CD4-positive, alpha-beta T cell treated with Interferon alpha-2 for 1 hour (primary cell): ENCODE data around the gene PTP4A2.

Experiments
- DNase-seq, 2 donors: peaks; one replicate each; pipeline ENCODE4 v3.0.0-alpha.2; 2020 to 2022

Gene PTP4A2

DNA sequence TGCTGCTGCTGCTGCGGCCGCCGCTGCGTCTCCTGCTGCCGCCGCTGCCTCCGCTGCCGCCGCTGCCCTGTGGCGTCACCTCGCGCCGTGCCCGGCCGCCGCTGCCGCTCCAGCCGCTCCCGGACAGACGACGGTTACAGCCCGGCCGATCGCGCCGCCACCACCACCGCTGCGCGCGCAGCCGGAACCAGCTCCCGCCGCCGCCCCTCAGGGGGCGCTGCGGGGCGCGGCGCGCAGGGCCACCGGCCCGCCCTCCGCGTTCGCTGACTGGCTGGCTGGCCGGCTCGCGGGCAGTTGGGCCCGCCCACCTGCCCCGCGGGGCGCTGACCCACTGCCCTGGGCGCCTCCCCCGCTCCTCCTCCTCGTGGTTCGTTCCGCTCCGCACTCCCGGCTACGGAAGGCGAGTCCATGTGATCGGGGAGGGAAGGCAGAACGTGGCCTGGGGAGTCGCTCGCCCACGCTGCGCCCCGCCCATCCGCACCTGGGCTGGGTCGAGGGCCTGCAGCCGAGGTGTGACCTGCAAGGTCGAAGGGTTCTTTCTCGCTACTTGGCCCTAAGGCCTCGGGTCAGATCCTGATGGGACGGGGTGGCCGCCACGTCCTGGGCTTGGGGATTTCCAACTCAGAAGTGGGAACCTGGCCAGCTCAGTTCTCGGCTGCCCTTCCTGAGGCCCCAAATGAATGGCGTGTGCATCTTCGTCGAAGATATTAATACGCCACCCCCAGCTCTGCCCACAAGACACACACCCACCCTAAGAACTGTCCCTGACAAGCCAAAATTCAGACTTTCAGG, at the start of gene PTP4A2:
TSS of gene PTP4A2 (minus strand) at position 185 of the 792 bp plus-strand sequence. CDS start 19,303 bp downstream, outside the sequence.
- DNase-seq: peak; percentile 90 to 92

- no peak for DNase-seq
These were observed 49.0 kb upstream of the PTP4A2 start for GRCh38 chr1:31987135-31987619.

DNA sequence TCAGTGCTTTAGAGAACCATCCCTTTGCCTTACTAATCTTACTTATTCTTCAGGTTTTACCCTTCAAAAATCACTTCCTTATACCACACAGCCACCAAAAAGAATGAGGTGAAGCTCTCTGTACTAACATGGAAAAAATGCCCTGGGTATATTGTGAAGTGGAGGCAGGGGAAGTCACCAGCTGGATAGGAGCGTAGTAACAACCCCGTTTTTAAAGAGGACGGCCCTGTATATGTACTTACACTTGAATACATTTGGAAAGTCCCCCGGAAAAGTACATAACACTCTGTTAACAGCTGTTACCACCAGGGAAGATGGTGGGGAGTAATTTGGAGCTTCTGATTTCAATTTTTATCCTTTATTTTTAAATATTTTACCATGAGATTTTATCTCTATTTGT, 47.3 kb upstream of the PTP4A2 start:
- DNase-seq: peak in 1 of 2 donors; percentile 54

DNA sequence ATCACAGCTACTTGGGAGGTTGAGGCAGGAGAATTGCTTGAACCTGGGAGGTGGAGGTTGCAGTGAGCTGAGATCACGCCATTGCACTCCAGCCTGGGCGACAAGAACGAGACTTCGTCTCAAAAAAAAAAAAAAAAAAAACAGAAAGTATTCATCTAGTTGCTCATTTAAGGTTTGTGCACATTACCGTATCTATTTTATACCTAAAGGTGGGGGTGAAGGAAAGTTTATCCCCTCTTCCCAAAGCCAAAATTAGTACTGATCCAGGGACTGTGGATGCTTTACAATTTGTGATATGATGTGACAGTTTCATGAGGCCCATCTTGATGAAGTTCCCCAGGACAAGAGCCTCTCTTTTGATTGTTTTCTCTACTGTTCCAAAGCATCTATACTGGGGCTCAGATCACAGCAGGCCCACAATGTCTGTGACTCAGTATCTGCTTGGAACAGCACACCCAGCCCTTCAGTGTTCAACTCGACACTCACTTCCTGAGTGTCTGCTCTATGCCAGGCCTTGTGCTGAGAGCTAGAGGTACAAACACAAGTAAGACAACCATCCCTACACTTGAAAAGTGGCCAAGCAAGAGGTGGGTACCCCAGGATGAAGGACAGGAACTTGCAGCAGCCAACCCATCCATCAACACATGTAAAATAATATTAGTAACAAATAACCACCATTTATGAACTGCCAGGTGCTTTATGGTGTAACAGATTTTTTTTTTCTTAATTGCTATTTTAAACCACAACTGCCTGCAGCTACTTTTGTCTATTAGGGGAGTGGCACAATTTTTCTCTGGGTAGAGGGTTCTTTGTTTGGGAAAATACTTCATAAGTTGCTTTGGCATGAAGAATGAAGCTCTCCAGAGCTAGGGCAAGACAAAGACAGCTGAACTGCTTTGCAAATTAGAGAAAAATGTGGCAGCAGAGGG, 46.5 kb upstream of the PTP4A2 start:
- peak in 1 of 2 donors; percentile 35 for DNase-seq

DNA sequence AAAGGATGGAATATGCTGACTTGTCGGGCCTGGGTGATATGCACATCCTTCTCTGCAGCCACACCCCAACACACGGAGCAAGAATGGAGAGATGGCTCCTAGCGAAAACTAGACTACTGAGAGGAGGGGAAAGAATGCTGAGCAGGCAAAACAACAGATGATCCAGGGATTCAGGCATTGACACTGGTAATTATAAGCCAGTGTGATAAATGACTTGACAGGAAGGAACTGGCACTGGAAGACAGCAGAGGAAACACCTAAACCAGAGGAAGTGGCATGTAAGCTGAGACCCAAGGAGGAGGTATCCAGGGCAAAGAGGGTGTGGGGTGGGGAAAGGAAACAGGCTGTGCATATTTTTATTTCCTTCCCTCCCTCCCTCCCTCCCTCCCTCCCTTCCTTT, 43.8 kb upstream of the PTP4A2 start:
- DNase-seq: peak; percentile 20 to 65

GRCh38 chr1:31981456-31981839, 43.3 kb upstream of the PTP4A2 start:
- DNase-seq: peak in 1 of 2 donors; percentile 24

DNA sequence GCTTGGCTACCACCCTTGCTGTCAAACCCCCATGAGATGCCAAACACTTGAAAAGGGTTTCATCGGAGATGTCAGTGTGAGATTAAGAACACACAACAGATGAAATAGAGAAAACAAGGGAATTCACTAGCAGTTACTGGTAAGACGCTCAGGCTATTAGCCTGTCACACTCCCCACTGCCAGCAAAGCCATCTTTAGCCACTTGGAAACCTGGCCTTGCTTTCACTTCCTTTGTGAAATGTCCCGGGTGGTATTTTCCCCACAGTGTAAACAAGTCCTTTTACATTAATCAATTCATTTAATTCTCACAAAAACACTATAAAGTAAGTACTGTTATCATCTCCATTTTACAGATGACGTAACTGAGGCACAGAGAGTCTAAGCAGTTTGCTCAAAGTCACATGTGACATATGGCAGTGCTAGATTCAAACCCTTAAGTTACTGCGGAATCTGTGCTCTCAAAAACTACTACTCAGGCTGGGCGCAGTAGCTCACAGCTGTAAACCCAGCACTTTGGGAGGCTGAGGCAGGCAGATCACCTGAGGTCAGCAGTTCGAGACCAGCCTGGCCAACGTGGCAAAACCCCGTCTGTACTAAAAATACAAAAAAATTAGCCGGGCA, 42.8 kb upstream of the PTP4A2 start:
- DNase-seq: no peak

GRCh38 chr1:31978843-31979400, 40.8 kb upstream of the PTP4A2 start:
- DNase-seq: no peak

GRCh38 chr1:31977385-31978131, 39.4 kb upstream of the PTP4A2 start:
- DNase-seq: no peak

- DNase-seq: no peak
These were observed 38.2 kb upstream of the PTP4A2 start for GRCh38 chr1:31976401-31976800.

DNA sequence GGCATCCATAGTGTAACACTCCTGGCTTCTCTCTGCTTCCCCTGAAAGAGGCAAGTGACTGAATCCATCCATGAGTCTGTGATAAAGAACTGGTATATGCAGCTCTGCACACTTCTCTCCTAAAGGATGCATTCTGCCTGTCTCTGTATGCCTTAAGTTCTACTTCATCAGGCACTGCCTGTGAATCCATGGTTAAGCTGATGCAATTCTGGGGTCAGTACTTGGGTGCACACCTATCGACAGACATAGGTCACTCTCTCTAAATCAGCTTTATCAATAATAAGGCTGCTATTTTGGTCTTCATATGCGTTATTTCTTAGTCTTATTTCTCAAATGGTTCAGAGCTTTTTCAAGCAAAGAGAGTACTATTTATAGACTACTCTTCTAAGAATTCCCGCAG, 32.7 kb upstream of the PTP4A2 start:
- DNase-seq: no peak

DNA sequence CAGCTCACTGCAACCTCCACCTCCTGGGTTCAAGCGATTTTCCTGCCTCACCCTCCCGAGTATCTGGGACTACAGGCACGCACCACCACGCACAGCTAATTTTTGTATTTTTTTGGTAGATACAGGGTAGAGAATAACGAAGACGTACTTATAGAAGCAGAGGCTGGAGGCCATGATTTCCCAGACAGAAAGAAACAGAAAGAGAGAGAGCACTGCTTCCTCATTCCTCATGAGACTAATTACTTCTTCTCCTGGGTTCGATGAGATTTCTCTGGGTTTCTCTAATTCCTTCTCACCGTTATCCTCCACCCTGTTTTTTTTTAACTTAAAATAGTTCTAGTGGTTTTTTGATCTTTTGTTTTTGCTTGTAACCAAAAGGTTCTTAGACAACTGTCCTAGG, 23.4 kb upstream of the PTP4A2 start:
- DNase-seq: no peak

DNA sequence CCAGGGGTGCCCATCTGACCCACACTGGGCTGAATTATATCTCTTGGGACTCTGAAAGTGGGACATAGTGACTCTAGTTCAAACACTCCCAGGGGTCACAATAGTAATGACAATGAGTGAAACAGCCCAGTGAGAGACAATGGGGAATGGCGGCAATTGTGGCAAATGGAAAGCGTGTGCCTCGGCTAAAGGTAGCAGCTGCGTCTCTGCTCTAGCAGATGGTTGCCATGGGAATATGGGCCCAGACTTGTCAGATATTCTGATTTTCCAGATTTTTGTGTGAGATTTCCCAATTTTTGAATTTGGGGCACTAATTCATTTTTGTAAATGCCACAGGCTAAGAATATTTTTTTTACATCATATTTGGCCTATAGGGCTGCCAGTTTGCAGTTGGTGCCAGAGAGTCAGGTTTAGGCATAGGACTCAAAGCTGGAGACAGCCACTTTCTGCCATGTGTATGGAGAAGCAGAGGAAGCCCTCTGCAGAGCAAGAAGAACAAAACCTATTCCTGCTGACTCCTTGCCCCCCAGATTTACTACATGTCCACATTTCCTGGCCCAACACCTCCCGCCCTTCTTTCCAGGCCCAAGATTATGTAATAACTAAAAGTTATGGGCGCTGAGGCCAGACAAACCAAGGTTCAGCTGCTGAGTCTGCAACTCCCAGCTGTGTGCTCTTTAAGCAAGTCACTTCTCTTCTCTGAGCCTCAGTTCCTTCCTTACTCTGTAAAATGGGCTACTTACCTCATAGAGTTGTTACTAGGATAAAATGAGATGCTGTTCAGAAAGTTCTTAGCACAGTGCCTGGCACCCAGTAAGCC, 21.6 kb upstream of the PTP4A2 start:
- DNase-seq: no peak

- DNase-seq: peak in 1 of 2 donors; percentile 40
These were observed 19.8 kb upstream of the PTP4A2 start for GRCh38 chr1:31957701-31958674.

GRCh38 chr1:31955917-31956736, 18.0 kb upstream of the PTP4A2 start:
- peak; percentile 86 to 88 for DNase-seq

DNA sequence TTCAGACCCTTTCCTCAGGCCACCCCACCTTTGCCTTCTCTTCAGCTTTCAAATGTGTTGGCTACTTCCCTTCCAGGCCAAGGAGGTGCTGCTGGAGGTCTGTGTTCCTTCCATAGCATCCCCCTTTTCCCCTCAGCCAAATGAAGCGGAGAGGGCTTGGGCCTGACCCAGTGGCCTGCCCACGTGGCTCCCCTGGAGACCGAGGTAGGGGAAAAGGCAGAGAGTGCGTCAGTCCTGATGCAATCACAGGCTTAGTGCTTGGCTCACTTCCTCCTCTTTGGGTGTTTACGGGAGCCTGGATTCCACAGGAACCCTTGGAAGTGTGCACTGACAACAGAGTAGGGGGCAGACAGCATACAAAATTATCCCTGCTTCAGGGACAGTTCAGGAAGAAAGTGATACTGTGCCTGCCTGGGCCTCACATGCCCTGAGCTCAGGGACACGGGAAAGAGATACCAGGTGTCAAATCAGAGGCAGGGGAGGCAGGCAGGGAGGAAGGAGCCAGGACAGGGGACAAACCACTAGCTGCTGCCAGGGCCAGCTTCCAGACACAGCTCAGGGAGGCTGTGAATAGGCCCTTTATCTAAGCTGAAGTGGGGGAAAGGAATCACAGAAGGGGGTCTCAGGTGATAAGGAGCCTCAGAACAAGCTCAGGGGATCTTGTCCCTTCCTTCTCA, 16.6 kb upstream of the PTP4A2 start:
- DNase-seq: peak in 1 of 2 donors; percentile 63

- no peak for DNase-seq
These were observed 14.7 kb upstream of the PTP4A2 start for GRCh38 chr1:31952825-31953220.

DNA sequence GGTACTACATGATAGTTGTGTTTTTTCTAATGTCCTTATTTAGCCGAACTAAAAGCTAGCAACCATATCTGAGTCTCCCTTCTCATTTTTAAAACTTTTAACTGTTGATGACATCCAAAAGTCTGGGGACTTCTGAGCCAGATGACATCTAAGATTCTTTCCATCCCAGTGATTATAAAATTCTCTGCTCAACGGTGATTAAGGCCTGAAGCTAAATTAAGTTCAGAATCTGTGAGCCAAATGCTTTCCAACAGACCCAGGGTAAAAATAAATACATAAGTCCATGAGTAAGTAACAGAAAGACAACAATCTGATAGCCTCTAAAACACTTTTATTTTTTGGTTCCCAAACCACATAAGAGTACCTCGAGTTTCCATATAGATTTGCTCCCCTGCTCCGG, 13.1 kb upstream of the PTP4A2 start:
- no peak for DNase-seq
